A673 (cell line): Measurements from ENCODE around the gene C3orf22. TPM values are rescaled to one million over a fixed set of nuclear protein-coding genes. Genes with fewer than 3 reads are reported as not detected.

ENCODE experiments used
- BruUV-seq: library from RNA; stranded (reverse); fragments of 400-500 nt; replicated peaks from 2 replicates; lab custom pipeline; 2021; lab: Mats Ljungman, UMichigan
- CTCF ChIA-PET: fragments of 300-600 bp; sonication (Branson Sonifier 250); formaldehyde crosslinking; loops from one replicate; lab custom pipeline; 2022; ENCODE audit warnings: antibody characterized with exemption; lab: Charles Lee
- POLR2A ChIA-PET: fragments of 300-600 bp; sonication (Branson Sonifier 250); formaldehyde crosslinking; loops from one replicate; lab custom pipeline; 2022; ENCODE audit warnings: antibody characterized with exemption; ENCODE audit not compliant: low non-redundant PET; lab: Charles Lee
- DNase-seq: peaks from one replicate; pipeline ENCODE4 v3.0.0-alpha.2; 2015; ENCODE audit warnings: low spot score
- H3K27ac ChIP-seq: fragments of 200-600 bp; sonication (generic); 2 replicates; pipeline ENCODE4 v1.5.1; 2016; ENCODE audit warnings: mixed run types, low read depth, mild to moderate bottlenecking, mixed read lengths, antibody characterized with exemption, low read length; ENCODE audit not compliant: poor library complexity, severe bottlenecking
- H3K27me3 ChIP-seq: fragments of 200-600 bp; sonication (generic); replicated peaks from 2 replicates; pipeline ENCODE4 v1.6.1; 2017; ENCODE audit warnings: mixed run types, low read depth, mild to moderate bottlenecking, mixed read lengths, antibody characterized with exemption, low read length; ENCODE audit not compliant: insufficient read depth, poor library complexity
- H3K36me3 ChIP-seq: fragments of 200-600 bp; sonication (generic); 2 replicates; pipeline ENCODE4 v1.6.1; 2016; ENCODE audit warnings: mixed run types, mild to moderate bottlenecking, mixed read lengths, antibody characterized with exemption, low read length; ENCODE audit not compliant: insufficient read depth, poor library complexity, severe bottlenecking
- H3K4me1 ChIP-seq: fragments of 200-600 bp; sonication (generic); 2 replicates; pipeline ENCODE4 v1.6.1; 2017; ENCODE audit warnings: mixed run types, mild to moderate bottlenecking, mixed read lengths, antibody characterized with exemption, low read length; ENCODE audit not compliant: insufficient read depth, poor library complexity, severe bottlenecking
- H3K4me3 ChIP-seq: fragments of 200-600 bp; sonication (generic); 2 replicates; pipeline ENCODE4 v1.5.1; 2016; ENCODE audit warnings: low read depth, mixed run types, mild to moderate bottlenecking, mixed read lengths, low read length; ENCODE audit not compliant: poor library complexity, severe bottlenecking
- H3K9me3 ChIP-seq: fragments of 200-600 bp; sonication (generic); 2 replicates; pipeline ENCODE4 v1.6.1; 2016; ENCODE audit warnings: mixed run types, low read depth, mild to moderate bottlenecking, mixed read lengths, antibody characterized with exemption, low read length; ENCODE audit not compliant: poor library complexity, severe bottlenecking
- EZH2 ChIP-seq: fragments of 200-600 bp; sonication (generic); IDR thresholded peaks from 2 replicates; pipeline ENCODE4 v1.6.1; 2017; ENCODE audit warnings: borderline replicate concordance, low read depth, mild to moderate bottlenecking, mixed read lengths, antibody characterized with exemption, low read length; ENCODE audit not compliant: poor library complexity, severe bottlenecking
- intact Hi-C: fragments of 100-400 bp; cut with micrococcal nuclease; formaldehyde crosslinking; loops from one replicate; pipeline ENCODE4 v1.10.0; 2022; ENCODE audit not compliant: unreplicated experiment
- total RNA-seq: library from RNA; stranded (reverse); gene quantifications from 2 replicates; pipeline ENCODE4 v1.2.3, GENCODE V29; 2021
- TF ChIP-seq, protein P1 (sequence below): fragments of 300-800, 200-600 bp; sonication (generic); conservative IDR thresholded peaks from 2 replicates; pipeline ENCODE4 v1.5.1; 2017; ENCODE audit warnings: low read depth, mild to moderate bottlenecking, antibody characterized with exemption, low read length, moderate library complexity, mixed read lengths

C3orf22 gene
- total RNA-seq, 1 experiment from 2014 or later, result not detected

DNA sequence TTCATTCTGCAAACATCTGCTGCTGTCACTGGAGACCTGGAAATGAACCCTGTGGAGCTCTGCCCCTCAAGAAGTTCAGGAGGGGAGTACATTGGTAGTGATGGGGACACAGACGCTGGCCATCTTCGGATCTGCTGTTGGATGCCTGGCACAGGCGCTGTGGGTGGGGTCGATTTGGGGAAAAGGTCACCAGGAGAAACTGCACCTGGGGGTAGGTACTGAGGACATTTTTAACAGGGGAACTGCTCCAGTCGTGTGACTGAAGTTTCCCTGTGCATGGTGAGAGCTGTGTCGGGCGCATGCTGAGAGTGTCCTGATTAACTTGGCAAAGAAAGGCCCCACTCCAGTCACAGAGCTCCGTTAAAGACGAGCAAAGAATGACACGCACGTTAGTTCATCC lies 44.6 kb downstream of the C3orf22 start:
- intact Hi-C loops, result no loop called here
- no peak overlapping the region for H3K27ac ChIP-seq
- H3K4me3 ChIP-seq, result no peak overlapping the region
- POLR2A ChIA-PET, result interaction anchor here (0.7 kb wide), 1 partner anchor 454 kb away, joined by 4 read pairs; no protein-coding TSS in a partner anchor
- H3K27me3 ChIP-seq, result no peaks in the 10 kb centered on the region
- BruUV-seq, result no TSS peak
- no peaks in the 10 kb centered on the region for H3K4me1 ChIP-seq
- DNase-seq, result no peak
- H3K36me3 ChIP-seq, result no peaks in the 10 kb centered on the region
- no peaks in the 10 kb centered on the region for H3K9me3 ChIP-seq
- CTCF ChIA-PET, result no interaction called here
- no peak for TF ChIP-seq EZH2
- TF ChIP-seq, protein P1, sequence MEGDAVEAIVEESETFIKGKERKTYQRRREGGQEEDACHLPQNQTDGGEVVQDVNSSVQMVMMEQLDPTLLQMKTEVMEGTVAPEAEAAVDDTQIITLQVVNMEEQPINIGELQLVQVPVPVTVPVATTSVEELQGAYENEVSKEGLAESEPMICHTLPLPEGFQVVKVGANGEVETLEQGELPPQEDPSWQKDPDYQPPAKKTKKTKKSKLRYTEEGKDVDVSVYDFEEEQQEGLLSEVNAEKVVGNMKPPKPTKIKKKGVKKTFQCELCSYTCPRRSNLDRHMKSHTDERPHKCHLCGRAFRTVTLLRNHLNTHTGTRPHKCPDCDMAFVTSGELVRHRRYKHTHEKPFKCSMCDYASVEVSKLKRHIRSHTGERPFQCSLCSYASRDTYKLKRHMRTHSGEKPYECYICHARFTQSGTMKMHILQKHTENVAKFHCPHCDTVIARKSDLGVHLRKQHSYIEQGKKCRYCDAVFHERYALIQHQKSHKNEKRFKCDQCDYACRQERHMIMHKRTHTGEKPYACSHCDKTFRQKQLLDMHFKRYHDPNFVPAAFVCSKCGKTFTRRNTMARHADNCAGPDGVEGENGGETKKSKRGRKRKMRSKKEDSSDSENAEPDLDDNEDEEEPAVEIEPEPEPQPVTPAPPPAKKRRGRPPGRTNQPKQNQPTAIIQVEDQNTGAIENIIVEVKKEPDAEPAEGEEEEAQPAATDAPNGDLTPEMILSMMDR, result no peak

DNA sequence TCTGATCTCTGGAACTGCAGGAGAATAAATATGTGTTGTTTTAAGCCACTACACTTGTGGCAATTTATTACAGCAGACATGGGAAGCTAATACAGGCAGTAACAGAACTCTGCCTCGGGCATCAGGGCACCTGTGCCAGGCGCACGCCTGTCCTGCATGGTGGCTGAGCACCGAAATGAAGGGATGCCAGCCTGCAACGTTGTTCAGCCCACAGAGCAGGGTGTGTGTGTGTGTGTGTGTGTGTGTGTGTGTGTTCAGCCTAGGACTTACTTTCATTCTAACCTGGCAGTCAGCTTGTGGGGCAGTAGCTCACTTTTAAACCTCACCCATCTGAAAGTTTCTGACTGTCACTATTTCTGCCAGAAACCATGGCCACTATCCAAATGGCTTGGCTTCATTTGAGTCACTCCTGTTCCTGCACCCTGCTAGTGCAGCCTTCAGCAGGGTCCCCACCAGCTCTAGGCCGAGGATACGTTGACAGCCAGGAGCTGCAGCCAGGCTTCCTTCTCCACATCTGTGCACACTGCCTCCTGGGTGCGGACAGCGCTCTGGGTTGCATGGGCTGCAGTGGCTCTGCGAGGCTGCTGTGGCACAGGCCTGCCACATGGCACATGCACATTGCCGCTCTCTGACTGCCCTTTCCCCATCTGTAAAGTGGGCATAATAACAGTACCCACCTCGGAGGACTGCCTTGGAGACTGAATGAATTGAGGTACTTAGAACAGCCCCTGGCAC lies 45.6 kb downstream of the C3orf22 start:
- H3K4me3 ChIP-seq, result no peak overlapping the region
- TF ChIP-seq EZH2, result no peak
- TF ChIP-seq, protein P1, result no peak
- no peak for DNase-seq
- H3K36me3 ChIP-seq, result no peaks in the 10 kb centered on the region
- no peak overlapping the region for H3K27ac ChIP-seq
- ChIA-PET POLR2A (no interaction called here), CTCF (interaction anchor here (0.7 kb wide), 1 partner anchor 9 kb away, joined by 3 read pairs; no protein-coding TSS in a partner anchor)
- no peaks in the 10 kb centered on the region for H3K4me1 ChIP-seq
- no TSS peak for BruUV-seq
- H3K9me3 ChIP-seq, result no peaks in the 10 kb centered on the region
- H3K27me3 ChIP-seq, result no peaks in the 10 kb centered on the region
- intact Hi-C loops, result no loop called here

GRCh38 chr3:126512026-126512425 lies 46.7 kb downstream of the C3orf22 start:
- POLR2A ChIA-PET, result no interaction called here
- no peak for DNase-seq
- CTCF ChIA-PET, result no interaction called here
- no peak overlapping the region for H3K27ac ChIP-seq
- BruUV-seq, result no TSS peak
- no peaks in the 10 kb centered on the region for H3K9me3 ChIP-seq
- intact Hi-C loops, result no loop called here
- H3K27me3 ChIP-seq, result no peaks in the 10 kb centered on the region
- no peaks in the 10 kb centered on the region for H3K36me3 ChIP-seq
- H3K4me1 ChIP-seq, result no peaks in the 10 kb centered on the region
- no peak overlapping the region for H3K4me3 ChIP-seq
- TF ChIP-seq EZH2, result no peak
